Measurements from ENCODE around the gene SNED1. TPM values are rescaled to one million over a fixed set of nuclear protein-coding genes. Genes with fewer than 3 reads are reported as not detected.

Gene SNED1
- total and polyA plus RNA-seq, 2 experiments from 2014 or later, result 6.1 to 29.4 TPM

- no peaks in the 10 kb centered on the region for H3K36me3 ChIP-seq (ENCODE audit: low read depth)
- no peak overlapping the region for H3K4me2 ChIP-seq (ENCODE audit: unreplicated experiment)
- in situ Hi-C loops (cut with MboI), result no loop called here
- no peak for DNase-seq
- no peak for TF ChIP-seq EZH2 (IDR thresholded peaks at IDR 0.05; ENCODE audit: insufficient read depth, poor library complexity, severe bottlenecking)
- no peak overlapping the region for H3K4me3 ChIP-seq
- H4K20me1 ChIP-seq (ENCODE audit: insufficient read depth), result no peaks in the 10 kb centered on the region
- H3K79me2 ChIP-seq (ENCODE audit: insufficient read depth), result no peaks in the 10 kb centered on the region
- H3K27ac ChIP-seq, result no peak overlapping the region
- peaks cover 6% of the 10 kb centered on the region; the same call in 1 of the 2 replicates for H3K4me1 ChIP-seq (ENCODE audit: insufficient read depth)
- H3K9me3 ChIP-seq (ENCODE audit: low read depth), result no peaks in the 10 kb centered on the region
- H3K27me3 ChIP-seq (replicated peaks; ENCODE audit: insufficient read depth), result no peaks in the 10 kb centered on the region
- no peaks in the 10 kb centered on the region for H3K9me2 ChIP-seq (ENCODE audit: insufficient read depth)
- no peaks in the 10 kb centered on the region for H3F3A ChIP-seq (ENCODE audit: insufficient read depth)
- H2AFZ ChIP-seq, result no peak overlapping the region
- 85 to 88% methylated on average over 16 to 32 of the region's 32 CpGs for WGBS, 2 experiments (ENCODE audit: low coverage in 1 of 2, low lambda C conversion rate in 2 of 2, missing lambda C conversion rate in 2 of 2)
- no peak overlapping the region for H3K9ac ChIP-seq
Measured at GRCh38 chr2:240966906-240967680, 31.3 kb upstream of the SNED1 start.

- in situ Hi-C loops (cut with MboI), result no loop called here
- Histone ChIP-seq H3K4me2 (ENCODE audit: unreplicated experiment) (no peak overlapping the region), H3K9me2 (ENCODE audit: insufficient read depth) (no peaks in the 10 kb centered on the region), H3K4me3 (no peak overlapping the region), H3F3A (ENCODE audit: insufficient read depth) (no peaks in the 10 kb centered on the region), H3K27ac (no peak overlapping the region), H2AFZ (no peak overlapping the region), H3K9me3 (ENCODE audit: low read depth) (no peaks in the 10 kb centered on the region), H3K27me3 (replicated peaks; ENCODE audit: insufficient read depth) (no peaks in the 10 kb centered on the region), H3K4me1 (ENCODE audit: insufficient read depth) (peaks cover 11% of the 10 kb centered on the region), H3K79me2 (ENCODE audit: insufficient read depth) (no peaks in the 10 kb centered on the region), H3K9ac (no peak overlapping the region), H3K36me3 (ENCODE audit: low read depth) (no peaks in the 10 kb centered on the region), H4K20me1 (ENCODE audit: insufficient read depth) (no peaks in the 10 kb centered on the region)
- no peak for DNase-seq
- TF ChIP-seq EZH2 (IDR thresholded peaks at IDR 0.05; ENCODE audit: insufficient read depth, poor library complexity, severe bottlenecking) (no peak), EZH2phosphoT487 (IDR thresholded peaks at IDR 0.05; ENCODE audit: insufficient read depth, low read depth) (no peak)
- 91 to 96% methylated on average over 17 to 34 of the region's 34 CpGs for WGBS, 2 experiments (ENCODE audit: low coverage in 1 of 2, low lambda C conversion rate in 2 of 2, missing lambda C conversion rate in 2 of 2)
Measured at GRCh38 chr2:240967681-240968621, 30.5 kb upstream of the SNED1 start.

- H4K20me1 ChIP-seq (ENCODE audit: insufficient read depth), result no peaks in the 10 kb centered on the region
- no peak for TF ChIP-seq EZH2 (IDR thresholded peaks at IDR 0.05; ENCODE audit: insufficient read depth, poor library complexity, severe bottlenecking)
- no peak for TF ChIP-seq EZH2phosphoT487 (IDR thresholded peaks at IDR 0.05; ENCODE audit: insufficient read depth, low read depth)
- H3K4me1 ChIP-seq (ENCODE audit: insufficient read depth), result peaks cover 17% of the 10 kb centered on the region
- H3K9me3 ChIP-seq (ENCODE audit: low read depth), result no peaks in the 10 kb centered on the region
- no peak overlapping the region for H3K9ac ChIP-seq
- in situ Hi-C loops (cut with MboI), result no loop called here
- H3K9me2 ChIP-seq (ENCODE audit: insufficient read depth), result no peaks in the 10 kb centered on the region
- no peak overlapping the region for H3K4me3 ChIP-seq
- no peaks in the 10 kb centered on the region for H3K27me3 ChIP-seq (replicated peaks; ENCODE audit: insufficient read depth)
- no peaks in the 10 kb centered on the region for H3K79me2 ChIP-seq (ENCODE audit: insufficient read depth)
- DNase-seq, result no peak
- no peaks in the 10 kb centered on the region for H3K36me3 ChIP-seq (ENCODE audit: low read depth)
- WGBS, 2 experiments (ENCODE audit: low coverage in 1 of 2, low lambda C conversion rate in 2 of 2, missing lambda C conversion rate in 2 of 2), result 62 to 65% methylated on average over 15 of the region's 15 CpGs
- no peak overlapping the region for H2AFZ ChIP-seq
- no peak overlapping the region for H3K27ac ChIP-seq
- H3F3A ChIP-seq (ENCODE audit: insufficient read depth), result no peaks in the 10 kb centered on the region
- no peak overlapping the region for H3K4me2 ChIP-seq (ENCODE audit: unreplicated experiment)
Measured at GRCh38 chr2:240968731-240969624, 29.4 kb upstream of the SNED1 start.

GRCh38 chr2:240970104-240970503 lies 28.3 kb upstream of the SNED1 start:
- no peak overlapping the region for H3K4me3 ChIP-seq
- H3K27me3 ChIP-seq (replicated peaks; ENCODE audit: insufficient read depth), result no peaks in the 10 kb centered on the region
- no peaks in the 10 kb centered on the region for H3K79me2 ChIP-seq (ENCODE audit: insufficient read depth)
- H3K4me1 ChIP-seq (ENCODE audit: insufficient read depth), result peaks cover 17% of the 10 kb centered on the region
- no peak overlapping the region for H3K27ac ChIP-seq
- no peaks in the 10 kb centered on the region for H3K9me2 ChIP-seq (ENCODE audit: insufficient read depth)
- H3K9me3 ChIP-seq (ENCODE audit: low read depth), result no peaks in the 10 kb centered on the region
- TF ChIP-seq EZH2phosphoT487 (IDR thresholded peaks at IDR 0.05; ENCODE audit: insufficient read depth, low read depth), result no peak
- TF ChIP-seq EZH2 (IDR thresholded peaks at IDR 0.05; ENCODE audit: insufficient read depth, poor library complexity, severe bottlenecking), result no peak
- no peak overlapping the region for H3K4me2 ChIP-seq (ENCODE audit: unreplicated experiment)
- no peaks in the 10 kb centered on the region for H3F3A ChIP-seq (ENCODE audit: insufficient read depth)
- DNase-seq, result no peak
- H3K36me3 ChIP-seq (ENCODE audit: low read depth), result no peaks in the 10 kb centered on the region
- no peaks in the 10 kb centered on the region for H4K20me1 ChIP-seq (ENCODE audit: insufficient read depth)
- no peak overlapping the region for H2AFZ ChIP-seq
- in situ Hi-C loops (cut with MboI), result no loop called here
- H3K9ac ChIP-seq, result no peak overlapping the region
- 79 to 80% methylated on average over 3 of the region's 3 CpGs for WGBS, 2 experiments (ENCODE audit: low coverage in 1 of 2, low lambda C conversion rate in 2 of 2, missing lambda C conversion rate in 2 of 2)

Measured in GM23248 (cell line).